ENCODE data around the gene SND1.
"Not testable (repeated sequence)": the region's sequence is repeated elsewhere in the genome, so short reads cannot be mapped to it uniquely, and the experiment has no call there.

SND1 gene

GRCh38 chr7:127959770-127960169, 307.8 kb downstream of the SND1 start:
- no peak overlapping the region for H3K27ac ChIP-seq
- no peak for TF ChIP-seq CTCF (IDR thresholded peaks at IDR 0.05)

GRCh38 chr7:127961786-127962453, 309.9 kb downstream of the SND1 start:
- no peak for DNase-seq (ENCODE audit: low spot score)
- Histone ChIP-seq H3K27ac (no peak overlapping the region), H3K4me3 (no peak overlapping the region)
- TF ChIP-seq CTCF (IDR thresholded peaks at IDR 0.05): no peak

More at GRCh38 chr7:127959770-127960169, 307.8 kb downstream of the SND1 start:
- H3K4me3 ChIP-seq: no peak overlapping the region
- DNase-seq (ENCODE audit: low spot score): no peak

- Histone ChIP-seq H3K4me3 (no peak overlapping the region), H3K27ac (no peak overlapping the region)
- TF ChIP-seq CTCF (IDR thresholded peaks at IDR 0.05): no peak
- no peak for DNase-seq (ENCODE audit: low spot score)
Measured at GRCh38 chr7:127962589-127963361, 310.8 kb downstream of the SND1 start.

GRCh38 chr7:127963850-127964249, 311.9 kb downstream of the SND1 start:
- not testable (repeated sequence) for H3K27ac ChIP-seq; DNase-seq (ENCODE audit: low spot score)

GRCh38 chr7:127967281-127967680, 315.3 kb downstream of the SND1 start:
- Histone ChIP-seq H3K4me3 (no peak overlapping the region), H3K27ac (no peak overlapping the region)
- DNase-seq (ENCODE audit: low spot score): no peak
- no peak for TF ChIP-seq CTCF (IDR thresholded peaks at IDR 0.05)

More at GRCh38 chr7:127963850-127964249, 311.9 kb downstream of the SND1 start:
- H3K4me3 ChIP-seq: not testable (repeated sequence)

GRCh38 chr7:127968547-127968946, 316.6 kb downstream of the SND1 start:
- no peak overlapping the region for H3K27ac ChIP-seq
- no peak for DNase-seq (ENCODE audit: low spot score)
- no peak for TF ChIP-seq CTCF (IDR thresholded peaks at IDR 0.05)
- H3K4me3 ChIP-seq: no peak overlapping the region

GRCh38 chr7:127973832-127974231, 321.8 kb downstream of the SND1 start:
- no peak for DNase-seq (ENCODE audit: low spot score)
- TF ChIP-seq CTCF (IDR thresholded peaks at IDR 0.05): no peak
- H3K4me3 ChIP-seq: no peak overlapping the region
- no peak overlapping the region for H3K27ac ChIP-seq
